ENCODE results near the gene SSNA1.

GRCh38 chr9:137163805-137164204 is 24.7 kb upstream of the SSNA1 start:
- no peak for TF ChIP-seq CTCF (IDR thresholded peaks at IDR 0.05; ENCODE audit: insufficient read depth, low read depth, low read length)
- TF ChIP-seq EZH2 (IDR thresholded peaks at IDR 0.05; ENCODE audit: insufficient read depth, low read length), result no peak
